PFSK-1 (cell line): ENCODE data around the gene MAP4K4.
A peak's percentile ranks its signal among the peaks of the same experiment; 100 is the strongest.

ENCODE experiments used
- FOXP2 ChIP-seq: optimal IDR thresholded peaks from 2 replicates; pipeline ENCODE3; 2011; ENCODE audit warnings: borderline replicate concordance, control low read depth, inconsistent platforms; ENCODE audit not compliant: insufficient read depth; ENCODE audit errors: extremely low read length, extremely low read depth
- POLR2AphosphoS5 ChIP-seq: IDR thresholded peaks from 2 replicates; pipeline ENCODE4 v1.6.1; 2012; ENCODE audit warnings: low read depth, mild to moderate bottlenecking, control low read depth, low read length, moderate library complexity
- SIN3A ChIP-seq: IDR thresholded peaks from 2 replicates; pipeline ENCODE4 v1.6.1; 2012; ENCODE audit warnings: mild to moderate bottlenecking, low read length, moderate library complexity, borderline replicate concordance; ENCODE audit not compliant: insufficient read depth
- TAF1 ChIP-seq: IDR thresholded peaks from 2 replicates; pipeline ENCODE4 v1.6.1; 2012; ENCODE audit warnings: low read length, control low read depth, borderline replicate concordance; ENCODE audit not compliant: insufficient read depth
- TF ChIP-seq, protein P1 (sequence below), 2 experiments: IDR thresholded peaks; 2 replicates each; pipeline versions ENCODE4 v1.6.1 to v1.8.0; 2011 to 2012; ENCODE audit warnings: low read depth in 2 of 2, low read length in 2 of 2, control low read depth in 1 of 2, inconsistent platforms in 1 of 2, mild to moderate bottlenecking in 1 of 2, moderate library complexity in 1 of 2; ENCODE audit not compliant: insufficient read depth in 1 of 2

DNA sequence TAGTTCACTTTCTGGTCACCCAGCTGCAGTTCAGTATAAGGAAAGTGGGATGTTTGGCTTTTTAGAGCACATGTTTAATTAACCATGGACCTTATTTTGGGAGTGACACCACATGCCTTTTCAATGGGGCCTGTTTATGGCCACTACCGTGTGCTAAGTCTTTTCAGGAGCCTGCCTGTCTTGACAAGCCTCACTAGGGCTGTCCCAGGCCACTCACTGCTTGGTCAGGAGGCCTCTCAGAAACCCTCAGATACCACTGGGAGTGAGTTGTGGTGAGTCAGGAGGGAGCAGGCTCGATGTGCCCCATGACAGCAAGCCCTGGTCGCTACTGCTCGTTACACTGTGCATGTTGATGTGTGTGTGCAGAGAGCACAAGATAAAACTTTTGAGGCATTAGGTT is 123.0 kb downstream of the MAP4K4 start:
- TF ChIP-seq, protein P1, sequence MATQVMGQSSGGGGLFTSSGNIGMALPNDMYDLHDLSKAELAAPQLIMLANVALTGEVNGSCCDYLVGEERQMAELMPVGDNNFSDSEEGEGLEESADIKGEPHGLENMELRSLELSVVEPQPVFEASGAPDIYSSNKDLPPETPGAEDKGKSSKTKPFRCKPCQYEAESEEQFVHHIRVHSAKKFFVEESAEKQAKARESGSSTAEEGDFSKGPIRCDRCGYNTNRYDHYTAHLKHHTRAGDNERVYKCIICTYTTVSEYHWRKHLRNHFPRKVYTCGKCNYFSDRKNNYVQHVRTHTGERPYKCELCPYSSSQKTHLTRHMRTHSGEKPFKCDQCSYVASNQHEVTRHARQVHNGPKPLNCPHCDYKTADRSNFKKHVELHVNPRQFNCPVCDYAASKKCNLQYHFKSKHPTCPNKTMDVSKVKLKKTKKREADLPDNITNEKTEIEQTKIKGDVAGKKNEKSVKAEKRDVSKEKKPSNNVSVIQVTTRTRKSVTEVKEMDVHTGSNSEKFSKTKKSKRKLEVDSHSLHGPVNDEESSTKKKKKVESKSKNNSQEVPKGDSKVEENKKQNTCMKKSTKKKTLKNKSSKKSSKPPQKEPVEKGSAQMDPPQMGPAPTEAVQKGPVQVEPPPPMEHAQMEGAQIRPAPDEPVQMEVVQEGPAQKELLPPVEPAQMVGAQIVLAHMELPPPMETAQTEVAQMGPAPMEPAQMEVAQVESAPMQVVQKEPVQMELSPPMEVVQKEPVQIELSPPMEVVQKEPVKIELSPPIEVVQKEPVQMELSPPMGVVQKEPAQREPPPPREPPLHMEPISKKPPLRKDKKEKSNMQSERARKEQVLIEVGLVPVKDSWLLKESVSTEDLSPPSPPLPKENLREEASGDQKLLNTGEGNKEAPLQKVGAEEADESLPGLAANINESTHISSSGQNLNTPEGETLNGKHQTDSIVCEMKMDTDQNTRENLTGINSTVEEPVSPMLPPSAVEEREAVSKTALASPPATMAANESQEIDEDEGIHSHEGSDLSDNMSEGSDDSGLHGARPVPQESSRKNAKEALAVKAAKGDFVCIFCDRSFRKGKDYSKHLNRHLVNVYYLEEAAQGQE (IDR thresholded peaks at IDR 0.05; ENCODE audit: insufficient read depth in 1 of 2, low read depth in 2 of 2, low read length in 2 of 2), result no peak
- TF ChIP-seq POLR2AphosphoS5 (no peak), FOXP2 (no peak), TAF1 (no peak), SIN3A (0 out of 2 replicates have a peak, but pooled peaks have one; percentile 14)
